ENCODE data around the gene ANTKMT.

- TF ChIP-seq POLR2AphosphoS5 (IDR thresholded peaks at IDR 0.05; ENCODE audit: low read depth, low read length) (no peak), SIN3A (IDR thresholded peaks at IDR 0.05; ENCODE audit: borderline replicate concordance, insufficient read depth, low read length) (no peak)
Observed at GRCh38 chr16:728890-729744, 8.2 kb downstream of the ANTKMT start.
